Measurements from ENCODE around the gene SHKBP1. TPM values are rescaled to one million over a fixed set of nuclear protein-coding genes. Genes with fewer than 3 reads are reported as not detected.

Gene SHKBP1
- total and polyA plus RNA-seq, 9 of the 15 experiments (the other 6 are each of a cell fraction or from before 2014, with no cell fraction given), result 1.2 to 58.1 (median 22.3) TPM

DNA sequence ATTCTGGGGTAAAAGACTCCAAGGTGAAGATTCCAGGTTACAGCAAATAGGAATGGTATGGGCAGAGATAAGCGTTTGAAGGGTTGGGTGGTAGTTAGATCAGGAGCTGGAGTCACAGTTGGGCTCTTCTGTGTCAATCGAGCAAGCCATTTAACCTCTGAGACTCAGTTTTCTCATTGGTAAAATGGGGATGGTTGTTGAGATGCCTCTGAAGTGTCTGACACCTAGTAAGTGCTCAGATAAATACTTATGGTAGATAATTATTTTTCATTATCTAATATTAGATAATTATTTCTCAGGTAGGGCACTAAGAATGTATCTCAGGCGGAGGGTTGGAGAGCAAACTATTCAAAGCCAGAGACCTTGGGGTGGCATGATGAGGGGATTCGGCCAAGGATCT, 32.3 kb downstream of the SHKBP1 start:
- BruUV-seq (replicated peaks), result no TSS peak
- H3K27ac ChIP-seq (ENCODE audit: extremely low read depth, low read depth, low read length), result no peak overlapping the region
- H3K9me3 ChIP-seq (replicated peaks; ENCODE audit: control insufficient read depth, insufficient read depth, low read depth, low read length), result no peaks in the 10 kb centered on the region
- no peak overlapping the region for H2AFZ ChIP-seq (ENCODE audit: low read depth, low read length)
- peaks cover 6% of the 10 kb centered on the region; the same call in 1 of the 3 replicates for H3K79me2 ChIP-seq (ENCODE audit: control insufficient read depth, insufficient read depth, low read length)
- CTCF ChIA-PET (ENCODE audit: low intra/inter-chr PET ratio), result no interaction called here
- peaks cover 42 to 90% of the 10 kb centered on the region in 2 experiments for H3K4me1 ChIP-seq (replicated peaks in 1 of 2; ENCODE audit: control insufficient read depth in 2 of 2, insufficient read depth in 2 of 2, low read length in 2 of 2)
- FAIRE-seq (no peak), ATAC-seq (no peak), DNase-seq (ENCODE audit: extremely low read depth in 1 of 4, low spot score in 3 of 4) (no peak)
- peaks cover 3% of the 10 kb centered on the region; the same call in 2 of the 3 replicates for H3K36me3 ChIP-seq (ENCODE audit: control insufficient read depth, insufficient read depth, low read length)
- intact Hi-C loops (cut with micrococcal nuclease) (no loop called here), in situ Hi-C loops (cut with MboI) (no loop called here)
- POLR2A ChIA-PET, result no interaction called here
- 0 out of 2 replicates have a peak, but pooled peaks cover 4% of the 10 kb centered on the region for H4K20me1 ChIP-seq (replicated peaks; ENCODE audit: control insufficient read depth, insufficient read depth, low read length)
- H3K4me2 ChIP-seq (ENCODE audit: insufficient read depth, low read length), result peak overlapping the region; percentile 71
- peak overlapping the region; percentile 37; the same call in 1 of the 2 replicates for H3K4me3 ChIP-seq
- WGBS (ENCODE audit: insufficient coverage, low coverage, missing lambda C conversion rate), result 58% methylated on average over 4 of the region's 4 CpGs
- no peaks in the 10 kb centered on the region for H3K9me1 ChIP-seq (ENCODE audit: control insufficient read depth, insufficient read depth, low read length)
- TF ChIP-seq ADNP (tag; IDR thresholded peaks at IDR 0.05) (no peak), STAG1 (CRISPR knock-in tag; IDR thresholded peaks at IDR 0.05; ENCODE audit: borderline replicate concordance) (no peak), MECOM (CRISPR knock-in tag; IDR thresholded peaks at IDR 0.05) (no peak), HMGXB4 (CRISPR knock-in tag; IDR thresholded peaks at IDR 0.05) (no peak), SMAD1 (IDR thresholded peaks at IDR 0.05; ENCODE audit: low read depth, low read length, partially characterized antibody) (no peak), PPARD (CRISPR knock-in tag; IDR thresholded peaks at IDR 0.05) (no peak), THRB (CRISPR knock-in tag; conservative IDR thresholded peaks at IDR 0.05) (no peak), MXI1 (IDR thresholded peaks at IDR 0.05; ENCODE audit: low read depth, low read length) (no peak)
- TF ChIP-seq, protein P1, sequence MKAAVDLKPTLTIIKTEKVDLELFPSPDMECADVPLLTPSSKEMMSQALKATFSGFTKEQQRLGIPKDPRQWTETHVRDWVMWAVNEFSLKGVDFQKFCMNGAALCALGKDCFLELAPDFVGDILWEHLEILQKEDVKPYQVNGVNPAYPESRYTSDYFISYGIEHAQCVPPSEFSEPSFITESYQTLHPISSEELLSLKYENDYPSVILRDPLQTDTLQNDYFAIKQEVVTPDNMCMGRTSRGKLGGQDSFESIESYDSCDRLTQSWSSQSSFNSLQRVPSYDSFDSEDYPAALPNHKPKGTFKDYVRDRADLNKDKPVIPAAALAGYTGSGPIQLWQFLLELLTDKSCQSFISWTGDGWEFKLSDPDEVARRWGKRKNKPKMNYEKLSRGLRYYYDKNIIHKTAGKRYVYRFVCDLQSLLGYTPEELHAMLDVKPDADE (conservative IDR thresholded peaks at IDR 0.05; ENCODE audit: control insufficient read depth, low read depth, low read length), result no peak
- peak overlapping the region in 1 of 2 experiments; percentile 90; a peak in 2 of 4 replicates for H3K9ac ChIP-seq (ENCODE audit: insufficient read depth in 1 of 2, low read depth in 2 of 2, low read length in 2 of 2)
- no peaks in the 10 kb centered on the region for H3K27me3 ChIP-seq (ENCODE audit: control insufficient read depth in 2 of 2, insufficient read depth in 2 of 2, low read length in 2 of 2)

Data from K562 (cell line).